RWPE2 (cell line): Measurements from ENCODE around the gene OR10A5.
"Not testable (repeated sequence)": the region's sequence is repeated elsewhere in the genome, so short reads cannot be mapped to it uniquely, and the experiment has no call there.

Source experiments
- ATAC-seq: fragments of 200-7000 bp; cut with Tn5 transposase; 3 replicates; pipeline ENCODE4 v1.9.1; 2021; ENCODE audit warnings: low read depth
- DNase-seq: peaks from one replicate; pipeline ENCODE4 v3.0.0-alpha.2; 2020; ENCODE audit warnings: low spot score
- H3K27ac ChIP-seq: fragments of 450-650 bp; 2 replicates; pipeline ENCODE4 v1.5.1; 2017; ENCODE audit warnings: mild to moderate bottlenecking; ENCODE audit not compliant: poor library complexity, severe bottlenecking
- H3K27me3 ChIP-seq: fragments of 250-450 bp; sonication (Bioruptor Pico); 2 replicates; pipeline ENCODE4 v1.5.1; 2021; ENCODE audit warnings: mild to moderate bottlenecking, moderate library complexity; ENCODE audit not compliant: insufficient read depth, poor library complexity, severe bottlenecking
- H3K36me3 ChIP-seq: fragments of 250-450 bp; sonication (Bioruptor Pico); 2 replicates; pipeline ENCODE4 v1.5.1; 2020; ENCODE audit warnings: low read depth, mild to moderate bottlenecking, moderate library complexity
- H3K4me1 ChIP-seq: fragments of 250-450 bp; sonication (Bioruptor Pico); 2 replicates; pipeline ENCODE4 v1.5.1; 2021; ENCODE audit warnings: mild to moderate bottlenecking, moderate library complexity; ENCODE audit not compliant: insufficient read depth, poor library complexity, severe bottlenecking
- H3K4me3 ChIP-seq: fragments of 250-450 bp; sonication (Bioruptor Pico); 2 replicates; pipeline ENCODE4 v1.5.1; 2021; ENCODE audit warnings: mild to moderate bottlenecking, moderate library complexity; ENCODE audit not compliant: severe bottlenecking
- H3K9me3 ChIP-seq: fragments of 250-450 bp; sonication (Bioruptor Pico); 2 replicates; pipeline ENCODE4 v1.5.1; 2021; ENCODE audit warnings: mild to moderate bottlenecking, moderate library complexity; ENCODE audit not compliant: severe bottlenecking
- TF ChIP-seq, protein P1 (sequence below): fragments of 450-650 bp; IDR thresholded peaks from one replicate; pipeline ENCODE4 v1.5.1; 2017; ENCODE audit warnings: mild to moderate bottlenecking, moderate library complexity; ENCODE audit not compliant: poor library complexity, severe bottlenecking

The OR10A5 gene, protein sequence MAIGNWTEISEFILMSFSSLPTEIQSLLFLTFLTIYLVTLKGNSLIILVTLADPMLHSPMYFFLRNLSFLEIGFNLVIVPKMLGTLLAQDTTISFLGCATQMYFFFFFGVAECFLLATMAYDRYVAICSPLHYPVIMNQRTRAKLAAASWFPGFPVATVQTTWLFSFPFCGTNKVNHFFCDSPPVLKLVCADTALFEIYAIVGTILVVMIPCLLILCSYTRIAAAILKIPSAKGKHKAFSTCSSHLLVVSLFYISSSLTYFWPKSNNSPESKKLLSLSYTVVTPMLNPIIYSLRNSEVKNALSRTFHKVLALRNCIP

DNA sequence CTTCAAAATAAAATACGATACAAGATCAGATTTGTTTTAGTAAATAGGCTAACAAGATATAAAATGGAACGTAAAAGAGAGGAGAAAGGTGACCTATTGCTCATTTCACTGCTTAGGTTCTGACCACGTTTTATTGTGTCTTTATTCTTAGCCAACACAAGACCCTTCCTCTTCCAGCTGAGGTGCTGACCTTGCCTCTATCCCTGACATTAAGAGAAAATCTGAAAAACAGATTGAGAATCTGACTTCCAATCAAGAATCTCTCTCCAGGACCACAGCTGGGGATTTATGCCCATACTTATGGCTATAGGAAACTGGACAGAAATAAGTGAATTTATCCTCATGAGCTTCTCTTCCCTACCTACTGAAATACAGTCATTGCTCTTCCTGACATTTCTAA, at the start of gene OR10A5:
TSS of gene OR10A5 (plus strand) at position 301 of the 400 bp plus-strand sequence. CDS start at position 301, 0 bp downstream.
- H3K36me3 ChIP-seq, result no peaks in the 10 kb centered on the region
- DNase-seq, result no peak
- H3K9me3 ChIP-seq, result no peaks in the 10 kb centered on the region
- H3K27ac ChIP-seq, result no peak within 1 kb of the TSS
- no peaks in the 10 kb centered on the region for H3K4me1 ChIP-seq
- H3K4me3 ChIP-seq, result no peak within 1 kb of the TSS
- no peaks in the 10 kb centered on the region for H3K27me3 ChIP-seq
- ATAC-seq, result no peak
- TF ChIP-seq, protein P1, sequence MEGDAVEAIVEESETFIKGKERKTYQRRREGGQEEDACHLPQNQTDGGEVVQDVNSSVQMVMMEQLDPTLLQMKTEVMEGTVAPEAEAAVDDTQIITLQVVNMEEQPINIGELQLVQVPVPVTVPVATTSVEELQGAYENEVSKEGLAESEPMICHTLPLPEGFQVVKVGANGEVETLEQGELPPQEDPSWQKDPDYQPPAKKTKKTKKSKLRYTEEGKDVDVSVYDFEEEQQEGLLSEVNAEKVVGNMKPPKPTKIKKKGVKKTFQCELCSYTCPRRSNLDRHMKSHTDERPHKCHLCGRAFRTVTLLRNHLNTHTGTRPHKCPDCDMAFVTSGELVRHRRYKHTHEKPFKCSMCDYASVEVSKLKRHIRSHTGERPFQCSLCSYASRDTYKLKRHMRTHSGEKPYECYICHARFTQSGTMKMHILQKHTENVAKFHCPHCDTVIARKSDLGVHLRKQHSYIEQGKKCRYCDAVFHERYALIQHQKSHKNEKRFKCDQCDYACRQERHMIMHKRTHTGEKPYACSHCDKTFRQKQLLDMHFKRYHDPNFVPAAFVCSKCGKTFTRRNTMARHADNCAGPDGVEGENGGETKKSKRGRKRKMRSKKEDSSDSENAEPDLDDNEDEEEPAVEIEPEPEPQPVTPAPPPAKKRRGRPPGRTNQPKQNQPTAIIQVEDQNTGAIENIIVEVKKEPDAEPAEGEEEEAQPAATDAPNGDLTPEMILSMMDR, result no peak

DNA sequence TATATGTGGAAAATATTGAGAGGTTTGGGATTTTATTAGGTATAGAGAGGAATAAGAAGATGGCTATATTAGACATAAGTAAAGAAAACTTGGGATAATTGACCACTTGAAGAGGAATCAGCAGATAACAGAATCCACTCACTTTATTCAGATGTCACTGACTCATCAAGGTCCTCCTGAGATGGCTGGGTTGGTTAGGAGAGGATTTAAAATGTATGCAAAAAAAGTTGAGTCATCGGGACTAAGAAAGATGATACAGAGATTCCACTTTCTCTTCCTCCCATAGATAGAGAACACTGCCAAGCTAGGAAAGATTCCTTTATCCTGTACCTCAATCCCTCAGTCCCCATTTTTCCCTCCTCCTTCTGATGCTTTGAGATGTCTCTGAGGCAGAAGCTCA, 46.1 kb upstream of the OR10A5 start, which contains the start of gene OR6A2:
TSS of gene OR6A2 (minus strand) at position 288 of the 400 bp plus-strand sequence. CDS start 3,981 bp downstream, outside the sequence.
- DNase-seq, result no peak

DNA sequence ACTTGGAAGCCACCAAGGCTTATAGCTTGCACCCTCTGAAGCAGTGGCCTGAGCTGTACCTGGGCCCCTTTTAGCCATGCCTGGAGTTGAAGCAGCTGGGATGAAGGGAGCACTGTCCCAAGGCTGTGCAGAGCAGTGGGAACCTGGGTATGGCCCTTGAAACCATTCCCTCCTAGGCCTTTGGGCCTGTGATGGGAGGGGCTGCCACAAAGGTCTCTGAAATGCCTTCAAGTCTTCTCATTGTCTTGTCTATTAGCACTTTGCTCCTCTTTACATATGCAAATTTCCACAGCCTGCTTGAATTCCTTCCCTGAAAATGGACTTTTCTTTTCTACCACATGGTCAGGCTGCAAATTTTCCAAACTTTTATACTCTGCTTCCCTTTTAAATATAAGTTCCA, 44.4 kb upstream of the OR10A5 start:
- H3K9me3 ChIP-seq, H3K4me3 ChIP-seq, H3K36me3 ChIP-seq, H3K27me3 ChIP-seq, H3K4me1 ChIP-seq, H3K27ac ChIP-seq, ATAC-seq, DNase-seq: not testable (repeated sequence)

More for the DNA sequence above, 46.1 kb upstream of the OR10A5 start, which contains the start of gene OR6A2:
- ATAC-seq, result peak; percentile 41; the same call in 1 of the 3 replicates
- H3K9me3 ChIP-seq, result no peaks in the 10 kb centered on the region
- H3K4me3 ChIP-seq, result no peak within 1 kb of the TSS
- no peaks in the 10 kb centered on the region for H3K27me3 ChIP-seq
- no peak within 1 kb of the TSS for H3K27ac ChIP-seq
- H3K4me1 ChIP-seq, result no peaks in the 10 kb centered on the region
- no peaks in the 10 kb centered on the region for H3K36me3 ChIP-seq
- TF ChIP-seq, protein P1, result no peak

DNA sequence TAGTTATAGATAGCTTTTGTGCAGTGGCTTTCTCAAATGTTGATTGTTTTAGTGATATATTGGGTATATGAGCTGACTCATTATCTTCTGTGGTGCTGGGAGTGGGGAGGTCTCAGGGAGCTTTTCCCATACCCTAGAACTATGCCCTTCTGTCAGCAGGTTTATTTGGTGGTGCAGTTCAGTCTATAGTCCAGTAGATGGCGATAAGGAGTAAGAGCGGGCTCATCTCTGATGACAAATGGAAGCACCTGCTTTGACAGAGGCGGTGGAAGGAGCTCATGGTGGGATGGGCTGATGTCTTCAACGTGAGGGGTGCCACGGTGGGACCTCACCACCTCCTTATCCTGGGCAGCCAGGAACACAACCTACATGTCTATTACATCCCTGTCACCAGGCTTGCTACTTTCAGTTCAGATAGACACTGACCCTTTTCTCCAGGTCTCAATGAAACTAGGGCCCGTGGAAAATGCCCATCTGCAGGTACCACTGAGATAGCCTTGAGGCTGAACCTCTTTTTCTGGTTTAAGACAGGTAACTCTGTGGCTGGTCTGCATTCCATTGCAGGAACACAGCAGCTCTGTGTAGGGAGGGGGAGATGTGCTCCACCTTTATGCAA, 33.0 kb upstream of the OR10A5 start:
- TF ChIP-seq, protein P1, result peak; percentile 92
- Histone ChIP-seq H3K9me3 (no peaks in the 10 kb centered on the region), H3K27me3 (peaks cover 2% of the 10 kb centered on the region), H3K36me3 (no peaks in the 10 kb centered on the region), H3K4me1 (no peaks in the 10 kb centered on the region), H3K4me3 (no peak overlapping the region), H3K27ac (no peak overlapping the region)
- ATAC-seq (peak; percentile 61; the same call in 2 of the 3 replicates), DNase-seq (no peak)

DNA sequence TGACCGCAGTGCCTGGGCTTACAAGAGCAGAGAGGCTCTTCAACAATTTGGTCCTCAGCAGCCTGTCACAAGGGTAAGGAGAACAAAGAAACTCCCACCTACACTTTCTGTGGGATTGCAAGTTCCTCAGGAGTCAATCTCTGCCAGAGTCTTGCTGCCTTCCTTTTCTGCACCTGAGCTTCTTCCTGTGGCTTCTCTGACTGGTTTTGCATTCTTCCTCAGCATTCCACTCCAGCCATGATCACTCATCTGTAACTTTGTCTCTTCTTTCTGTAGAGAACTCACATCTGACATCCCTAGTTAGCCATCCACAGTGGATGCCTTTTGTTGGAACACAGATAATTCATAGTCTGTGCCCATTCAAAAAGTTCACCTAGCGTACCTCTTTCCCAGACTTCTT, 31.8 kb upstream of the OR10A5 start:
- no peaks in the 10 kb centered on the region for H3K36me3 ChIP-seq
- no peak overlapping the region for H3K4me3 ChIP-seq
- no peaks in the 10 kb centered on the region for H3K4me1 ChIP-seq
- TF ChIP-seq, protein P1, result no peak
- peaks cover 2% of the 10 kb centered on the region for H3K27me3 ChIP-seq
- DNase-seq (no peak), ATAC-seq (no peak)
- H3K27ac ChIP-seq, result no peak overlapping the region
- H3K9me3 ChIP-seq, result no peaks in the 10 kb centered on the region
